Amniotic epithelial cell (primary cell): ENCODE data around the gene BCDIN3D.
A peak's percentile ranks its signal among the peaks of the same experiment; 100 is the strongest.
"Not testable (repeated sequence)": the region's sequence is repeated elsewhere in the genome, so short reads cannot be mapped to it uniquely, and the experiment has no call there.

Source experiments
- DNase-seq: peaks from one replicate; pipeline ENCODE4 v3.0.0-alpha.2; 2010; ENCODE audit warnings: low read depth

Gene BCDIN3D

DNA sequence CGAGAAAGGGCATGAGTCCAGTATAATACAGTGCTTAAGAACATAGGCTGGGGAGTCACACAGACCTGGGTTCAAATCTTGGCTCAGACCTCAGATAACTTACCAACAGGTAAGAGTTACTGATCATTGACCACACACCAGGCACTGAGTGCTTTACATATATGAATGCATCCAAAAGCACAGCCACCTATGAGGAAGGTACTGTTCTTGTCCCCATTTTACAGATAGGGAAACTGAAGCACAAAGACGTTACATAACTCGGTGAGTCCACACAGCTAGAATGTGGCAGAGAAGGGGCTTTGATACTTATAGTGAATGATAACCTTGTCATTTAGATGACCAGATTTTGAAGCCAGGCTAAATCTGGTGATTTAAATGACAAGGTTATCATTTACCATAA lies 33.2 kb upstream of the BCDIN3D start:
- no peak for DNase-seq

DNA sequence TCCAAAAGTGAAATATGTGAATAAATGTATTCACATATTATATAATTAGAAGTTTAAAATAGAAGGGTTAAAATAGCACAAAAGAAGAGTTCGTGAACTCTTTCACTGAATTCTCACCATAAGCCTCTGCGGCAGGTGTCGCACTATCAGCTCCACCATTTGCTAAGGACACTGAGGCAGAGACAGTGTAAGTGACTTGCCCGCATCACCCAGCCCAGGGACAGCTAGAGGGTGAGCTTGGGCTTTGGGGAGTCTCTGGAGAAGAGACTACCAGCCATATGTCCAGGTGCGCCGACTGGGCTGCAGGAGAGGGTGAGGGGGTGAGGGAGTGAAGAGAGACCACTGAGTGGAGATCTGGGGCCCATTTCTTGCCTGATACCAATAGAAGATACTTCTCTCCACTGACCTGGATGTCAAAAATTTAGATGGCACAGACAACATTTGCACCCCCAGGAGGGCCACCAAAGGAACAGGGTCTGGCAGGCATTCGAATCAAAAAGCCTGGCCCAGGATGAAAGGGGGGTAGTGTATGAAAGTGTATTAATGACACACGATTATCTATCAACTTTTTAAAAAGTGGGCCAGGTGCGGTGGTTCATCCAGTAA lies 32.3 kb upstream of the BCDIN3D start:
- DNase-seq = no peak

DNA sequence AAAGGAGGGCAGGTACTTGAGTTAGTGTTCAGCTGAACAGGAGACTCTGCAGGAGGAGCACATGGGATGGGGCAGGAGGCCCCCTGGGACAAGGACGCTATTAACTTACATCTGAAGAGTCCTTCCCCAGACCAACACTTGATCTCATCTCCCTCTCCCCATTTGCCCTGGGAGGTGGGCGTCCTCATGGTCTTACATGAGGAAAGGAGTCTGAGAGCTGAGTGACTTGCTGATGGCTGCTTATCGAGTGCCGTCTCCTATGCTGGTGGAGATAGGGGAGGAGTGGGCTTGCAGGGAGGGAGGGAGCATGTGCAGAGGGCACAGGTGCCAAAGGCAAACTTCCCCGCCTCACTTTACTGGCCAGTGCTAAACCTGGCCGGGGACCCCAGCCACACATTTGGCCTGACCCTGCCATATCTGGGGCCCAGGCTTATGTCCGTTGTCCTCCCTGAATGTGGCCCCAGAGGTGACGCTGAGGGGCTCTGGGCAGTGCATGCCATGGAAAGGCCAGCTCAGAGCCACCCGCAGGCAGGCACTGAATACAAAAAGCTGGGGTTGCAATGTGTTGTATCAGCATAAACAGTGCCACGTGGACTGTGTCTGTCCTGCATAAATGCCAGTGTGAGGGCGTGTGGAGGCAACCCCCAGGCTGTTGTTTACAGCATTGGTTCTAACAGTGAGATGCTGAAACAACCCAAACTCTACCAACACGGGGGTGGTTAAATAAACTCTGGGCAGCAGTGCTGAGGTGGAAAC lies 31.4 kb upstream of the BCDIN3D start:
- DNase-seq = peak; percentile 35

DNA sequence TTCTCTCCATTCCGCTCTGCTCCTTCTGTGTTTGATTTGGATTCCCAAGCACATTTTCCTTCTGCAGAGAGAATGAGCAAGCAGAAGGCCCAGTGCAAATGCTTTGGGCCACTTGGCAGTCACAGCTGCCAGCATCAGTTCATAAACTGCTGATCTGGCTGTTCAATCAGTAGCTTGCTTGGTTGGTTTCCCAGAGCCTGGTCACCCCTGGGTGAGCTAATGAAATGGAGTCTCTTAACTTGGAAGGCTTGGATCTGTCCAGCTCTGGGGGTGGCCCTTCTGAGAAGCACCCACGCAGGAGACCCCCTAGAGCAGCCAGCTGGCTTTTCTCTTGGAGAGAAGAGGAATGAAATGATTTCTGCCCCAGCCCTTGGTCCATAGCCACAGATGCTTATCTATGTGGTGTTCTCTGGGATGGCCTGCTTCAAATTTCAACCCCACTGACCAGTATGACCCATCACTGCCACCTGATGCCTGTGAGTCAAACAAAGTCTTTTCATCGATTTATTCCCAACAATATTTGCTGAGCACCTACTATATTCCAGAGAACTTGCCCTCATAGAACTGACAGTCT lies 30.5 kb upstream of the BCDIN3D start:
- peak; percentile 48 for DNase-seq

DNA sequence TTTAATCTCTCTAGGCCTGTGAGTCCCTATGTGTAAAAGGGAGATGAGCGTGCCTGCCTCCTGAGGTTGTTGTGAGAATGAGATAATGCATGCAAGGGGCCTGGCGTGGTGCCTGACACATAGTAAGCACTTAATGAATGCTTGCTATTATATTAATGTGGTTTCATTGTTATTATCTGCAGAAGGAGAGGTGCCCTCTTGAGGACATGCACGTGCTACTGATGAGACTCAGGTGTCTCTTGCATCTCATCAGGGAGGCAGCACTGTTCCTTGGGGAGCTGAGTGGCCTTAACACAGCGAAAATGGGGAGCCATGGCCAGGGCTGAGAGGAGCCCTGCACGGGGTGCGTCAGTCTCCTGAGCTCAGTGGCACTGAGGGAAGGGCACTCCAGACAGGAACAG lies 29.9 kb upstream of the BCDIN3D start:
- DNase-seq = peak; percentile 94

DNA sequence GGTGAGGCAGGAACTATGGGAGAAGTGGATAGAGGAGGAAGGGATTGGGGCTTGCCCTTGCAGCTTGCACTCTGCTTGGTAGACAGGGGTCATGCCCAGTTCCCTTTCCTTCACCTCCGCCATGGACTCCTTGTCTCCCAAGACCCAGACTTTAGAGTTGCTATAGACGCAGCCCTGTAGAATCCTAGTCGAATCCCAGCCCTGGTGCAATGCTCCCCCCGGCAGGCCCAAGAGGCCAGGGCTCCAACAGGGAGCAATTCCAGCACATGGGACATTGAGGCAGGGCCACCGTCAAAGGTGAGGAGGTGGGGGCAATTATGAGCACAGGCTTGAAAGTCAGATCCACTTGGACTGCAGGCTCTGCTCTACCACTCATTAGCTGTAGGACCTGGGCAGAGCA lies 29.5 kb upstream of the BCDIN3D start:
- no peak for DNase-seq

DNA sequence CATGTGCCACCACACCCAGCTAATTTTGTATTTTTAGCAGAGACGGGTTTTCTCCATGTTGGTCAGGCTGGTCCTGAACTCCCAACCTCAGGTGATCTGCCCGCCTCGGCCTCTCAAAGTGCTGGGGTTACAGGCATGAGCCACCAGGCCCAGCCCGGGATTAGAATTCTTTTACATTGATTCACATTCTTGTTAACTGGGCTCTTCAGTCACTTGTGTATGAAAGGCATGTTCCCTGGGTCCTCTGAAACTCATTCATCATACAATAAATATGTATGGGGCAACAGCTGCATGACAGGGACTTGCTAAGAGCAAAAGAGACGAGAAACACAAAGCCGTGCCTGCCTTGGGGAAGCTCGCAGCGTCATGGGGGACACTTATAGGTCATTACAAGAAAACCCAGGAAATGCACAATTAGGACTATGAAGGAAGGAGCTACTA lies 28.9 kb upstream of the BCDIN3D start:
- peak; percentile 86 for DNase-seq

DNA sequence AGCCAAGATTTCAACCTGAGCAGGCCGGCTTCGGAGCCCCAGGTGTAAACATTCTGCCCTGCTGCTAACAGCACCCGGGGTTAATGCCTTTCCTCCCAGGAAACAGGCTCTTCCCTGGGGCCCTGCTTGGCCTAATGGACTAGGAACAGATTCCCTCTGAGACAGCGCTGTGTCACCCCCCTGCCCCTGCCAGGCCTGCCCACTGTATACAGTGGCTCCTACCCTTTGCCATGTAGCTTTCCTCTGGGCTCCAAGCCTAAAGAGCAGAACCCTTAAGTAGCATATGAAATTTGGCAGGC lies 28.3 kb upstream of the BCDIN3D start:
- no peak for DNase-seq

DNA sequence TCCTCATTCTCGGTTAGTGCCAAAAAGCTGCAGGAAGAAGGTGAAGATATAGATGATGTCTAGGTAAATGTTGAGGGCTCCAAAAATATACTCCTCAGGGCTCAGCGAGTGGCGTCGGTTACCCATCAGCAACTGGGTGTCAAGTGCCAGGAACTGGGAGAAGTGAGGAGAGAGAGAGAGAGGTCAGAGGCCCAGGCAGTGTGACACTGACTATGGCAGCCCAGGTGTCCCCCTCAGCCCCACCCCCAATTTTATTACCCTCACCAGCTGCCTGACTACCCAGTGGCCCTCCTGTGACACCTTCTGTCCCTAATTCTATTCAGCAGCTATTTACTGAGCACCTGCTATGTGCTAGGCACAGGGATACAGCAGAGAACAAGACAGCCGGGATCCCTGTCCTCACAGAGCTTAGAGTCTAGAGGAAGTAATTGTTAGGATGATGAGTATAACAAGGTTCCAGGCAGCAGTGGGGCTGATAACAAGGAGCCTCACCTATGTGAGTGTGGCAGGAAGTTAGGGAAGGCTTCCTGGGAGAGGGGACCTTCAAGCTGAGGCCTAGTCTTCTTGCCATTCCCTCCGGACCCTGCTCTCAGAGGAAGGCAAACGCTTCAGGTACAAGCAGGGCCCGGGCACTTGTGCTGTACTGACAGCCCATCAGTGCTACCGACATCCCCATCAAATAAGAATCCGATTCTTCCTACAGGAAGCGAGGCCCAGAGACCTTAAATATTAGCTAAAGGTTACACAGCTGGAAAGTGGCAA lies 27.8 kb upstream of the BCDIN3D start:
- DNase-seq = no peak

DNA sequence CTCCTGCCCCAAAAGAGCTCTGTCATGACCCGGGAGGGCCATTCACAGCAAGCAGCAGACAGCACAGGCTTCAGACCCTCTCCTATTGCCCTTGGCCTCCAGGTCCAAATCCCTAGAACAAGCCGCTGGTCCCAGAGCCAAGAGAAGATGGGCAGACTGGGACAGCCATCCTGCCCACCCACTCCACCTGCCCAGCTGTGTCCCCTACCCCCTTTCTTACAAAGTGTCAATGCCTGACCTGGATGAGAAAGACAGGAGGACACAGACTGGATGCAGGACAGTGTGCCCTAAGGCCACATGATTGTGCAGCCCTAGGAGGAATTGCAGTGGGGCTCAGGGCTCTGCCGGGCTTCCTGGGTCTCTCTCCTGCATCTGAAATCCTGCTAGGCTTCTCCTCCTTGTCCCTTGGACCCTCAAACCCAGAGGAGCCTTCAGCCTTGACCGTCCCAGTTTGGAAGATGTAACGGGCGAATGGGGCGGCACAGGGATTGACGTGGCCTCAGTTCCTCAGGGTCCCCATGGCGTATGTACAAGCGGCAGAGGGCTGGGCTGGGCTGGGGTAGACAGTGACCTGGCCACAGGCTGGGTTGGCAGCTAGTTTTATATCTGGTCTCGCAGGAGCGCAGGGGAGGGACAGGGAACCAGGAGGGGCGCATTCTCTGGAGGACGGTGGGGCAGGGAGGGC lies 27.1 kb upstream of the BCDIN3D start:
- DNase-seq = no peak

DNA sequence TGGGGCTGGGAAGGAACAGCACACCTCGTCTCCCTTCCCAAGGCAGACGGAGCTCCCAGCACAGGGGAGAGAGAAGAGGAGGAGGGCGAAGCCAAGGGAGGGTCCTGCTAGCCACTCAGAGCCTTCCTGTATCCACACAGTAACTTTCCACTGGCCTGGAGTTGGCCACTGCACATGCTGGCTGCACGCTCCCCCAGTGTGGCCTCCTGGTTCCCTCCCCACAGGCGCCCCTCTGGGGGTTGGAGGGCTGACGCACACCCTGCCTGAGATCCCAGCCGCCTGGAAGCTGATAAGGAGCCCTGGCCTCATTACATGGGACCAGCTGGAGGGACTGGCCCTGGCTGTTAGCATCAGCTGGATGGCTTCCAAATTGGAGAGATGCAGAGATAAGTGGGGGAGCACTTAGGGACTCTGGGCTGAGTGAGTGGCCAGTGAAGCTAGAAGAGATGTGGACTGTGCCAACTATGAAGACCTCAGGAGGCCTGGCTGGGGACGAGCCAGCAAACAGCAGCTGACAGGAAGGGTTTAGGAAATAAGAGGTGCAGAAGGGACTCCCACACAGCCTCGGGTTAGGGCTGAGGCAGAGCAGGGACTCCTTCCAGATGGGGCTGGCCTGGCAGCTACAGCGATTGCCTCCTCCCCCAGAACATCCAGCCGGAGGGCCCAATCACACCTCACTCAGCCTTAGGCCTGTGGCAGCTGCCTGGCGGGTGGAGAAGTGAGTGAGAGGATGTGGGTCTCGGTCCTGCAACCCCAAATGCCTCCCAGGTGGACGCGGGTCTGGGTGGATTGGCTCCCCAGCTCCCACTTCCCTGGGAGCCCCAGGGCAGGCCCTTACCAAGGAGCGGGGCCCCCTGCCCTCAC lies 26.3 kb upstream of the BCDIN3D start:
- peak; percentile 100 for DNase-seq

DNA sequence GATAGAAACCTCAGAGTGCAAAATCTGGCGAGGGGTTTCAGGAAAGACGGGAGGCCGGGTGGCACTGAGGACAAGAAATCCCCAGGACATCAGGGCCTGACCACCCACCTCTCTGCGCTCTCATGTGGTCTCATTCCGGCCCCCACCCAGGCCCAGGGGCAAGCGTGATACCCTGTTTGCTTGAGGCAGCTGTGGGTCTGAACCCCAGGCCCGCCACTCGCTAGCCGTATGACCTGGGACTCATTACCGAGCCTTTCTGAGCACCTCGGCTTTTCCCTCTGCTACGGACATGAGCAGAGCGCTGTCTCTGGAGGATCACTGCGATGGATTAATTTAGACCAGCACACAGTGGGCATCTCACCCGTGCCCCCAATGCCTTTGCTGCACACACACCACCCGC lies 25.5 kb upstream of the BCDIN3D start:
- DNase-seq = no peak

DNA sequence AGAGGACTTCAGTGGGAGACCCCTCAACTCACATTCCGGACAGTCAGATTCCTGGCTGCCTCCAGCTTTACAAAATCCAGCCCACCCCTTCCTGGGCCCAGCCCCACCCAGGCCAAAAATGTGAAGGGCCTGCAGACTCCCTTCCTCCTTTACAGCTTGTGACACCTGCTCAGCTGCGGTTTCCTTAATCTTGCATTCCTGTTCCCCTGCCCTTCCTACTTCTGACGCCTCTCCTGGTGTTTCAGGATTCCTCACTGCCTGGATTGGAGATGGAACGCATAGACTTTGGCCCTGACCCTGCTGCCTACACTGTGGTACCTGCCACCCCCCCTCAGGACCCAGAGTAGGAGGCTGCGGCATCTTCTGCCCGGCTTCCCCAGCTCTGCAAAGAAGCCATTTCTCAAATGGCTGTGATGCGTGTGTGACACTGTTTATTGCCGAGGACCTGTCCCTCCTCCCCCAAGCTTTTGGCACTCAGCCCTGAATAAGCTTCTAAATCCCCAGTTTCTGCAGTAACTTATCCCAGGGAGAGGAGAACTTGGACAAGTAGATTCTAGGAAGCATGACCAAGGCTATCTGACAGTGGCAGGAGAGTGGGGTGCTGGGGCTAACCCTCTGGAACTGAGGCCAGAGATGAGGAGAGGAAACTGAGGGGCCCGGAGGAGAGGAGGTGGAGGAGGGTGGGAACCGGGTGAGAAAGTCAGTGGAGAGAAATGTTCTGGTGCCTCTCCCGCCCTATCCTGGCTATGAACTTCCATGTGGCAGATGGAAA lies 24.9 kb upstream of the BCDIN3D start:
- DNase-seq = peak; percentile 48

DNA sequence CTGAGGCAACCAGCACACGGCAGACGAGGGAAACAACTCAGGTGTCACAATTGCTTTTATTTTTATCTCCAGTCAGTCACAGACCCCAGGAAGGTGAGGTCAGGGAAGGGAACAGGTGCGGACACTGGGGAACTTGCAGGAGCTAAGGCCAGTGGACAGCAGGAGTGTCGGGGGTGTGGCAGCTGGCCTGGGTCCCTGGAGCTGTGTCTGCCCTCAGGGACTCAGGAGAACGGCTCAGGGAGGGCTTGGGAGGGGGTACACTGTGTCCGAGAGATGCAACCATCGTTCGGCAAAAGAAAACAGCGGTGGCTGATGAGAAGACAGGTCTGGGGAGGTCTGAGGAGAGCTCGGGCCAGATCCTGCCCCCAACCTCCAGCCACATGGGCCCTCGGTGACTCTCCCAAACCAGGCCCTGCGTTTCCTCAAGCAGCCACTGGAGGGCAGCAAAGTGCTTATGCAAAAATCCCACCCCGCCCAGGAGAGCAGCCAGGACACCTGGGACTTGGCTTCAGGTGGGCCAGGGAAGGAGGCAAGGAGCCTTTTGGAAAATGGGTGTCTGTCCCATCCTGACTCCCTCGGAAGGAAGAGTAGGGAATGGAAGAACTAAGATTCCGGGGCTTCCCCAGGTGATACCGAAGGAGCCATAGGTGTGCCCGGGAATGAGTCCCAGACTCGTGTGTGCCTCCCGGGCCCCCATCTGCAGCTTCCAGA lies 24.1 kb upstream of the BCDIN3D start:
- DNase-seq = peak; percentile 37

DNA sequence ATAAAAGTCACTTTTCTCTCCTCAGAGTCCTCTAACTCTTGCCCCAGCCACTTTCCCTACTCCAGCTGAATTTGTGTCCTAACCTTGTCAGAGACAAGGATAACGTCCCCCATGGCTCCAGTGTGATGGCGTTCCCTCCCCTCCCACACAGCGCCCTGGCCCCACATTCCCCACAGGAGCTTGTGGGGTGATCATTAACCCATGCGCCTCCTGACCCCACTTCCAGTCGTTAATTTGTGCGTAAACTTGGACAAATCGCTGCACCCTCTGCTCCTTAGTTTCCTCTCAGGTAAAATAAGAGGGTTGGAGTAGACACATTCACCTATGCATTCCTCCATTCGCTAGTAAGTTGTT lies 22.9 kb upstream of the BCDIN3D start:
- DNase-seq = no peak

DNA sequence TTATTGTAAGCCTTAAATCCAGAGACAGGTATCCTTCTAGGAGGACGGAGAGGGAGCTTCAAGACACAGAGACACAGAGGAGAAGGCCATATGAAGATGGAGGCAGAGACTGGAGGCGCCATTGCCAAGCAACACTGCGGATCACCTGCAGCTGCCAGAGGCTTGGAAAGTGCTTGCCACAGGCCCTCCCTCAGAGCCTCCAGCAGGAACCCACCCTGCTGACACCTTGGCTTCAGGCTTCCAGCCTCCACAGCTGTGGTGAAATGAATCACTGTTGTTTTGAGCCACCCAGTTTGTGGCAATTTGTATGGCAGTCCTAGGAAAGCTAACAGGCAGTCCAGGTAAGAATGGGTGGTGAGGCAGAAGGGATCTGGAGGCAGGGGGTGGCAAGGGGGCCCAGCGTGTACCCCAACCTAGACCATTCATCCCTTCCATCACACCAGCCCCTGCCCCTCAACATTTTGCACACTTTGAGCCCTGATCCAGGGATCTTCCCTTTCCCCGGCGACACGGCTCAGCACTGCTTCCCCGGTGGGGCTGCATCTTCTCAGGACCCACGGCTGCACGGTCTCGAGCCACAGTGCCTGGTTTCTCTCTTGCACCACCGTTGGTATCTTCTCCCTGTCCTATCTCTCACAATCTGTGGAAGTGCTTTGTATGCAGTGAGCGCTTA lies 22.3 kb upstream of the BCDIN3D start:
- no peak for DNase-seq

DNA sequence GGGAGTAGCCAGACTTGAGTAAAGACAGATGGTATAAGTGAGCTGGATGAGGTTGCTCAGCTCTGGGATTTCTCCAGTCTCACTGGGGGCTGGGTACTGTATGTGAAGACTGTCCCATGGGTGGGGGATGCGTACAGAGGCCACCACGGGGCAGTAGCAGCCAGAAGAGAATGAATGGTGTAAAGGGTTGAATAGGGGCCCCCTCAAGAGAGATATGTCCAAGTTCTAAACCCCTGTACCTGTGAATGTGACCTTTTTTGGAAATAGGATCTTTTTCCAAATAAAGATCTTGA lies 21.8 kb upstream of the BCDIN3D start:
- no peak for DNase-seq

DNA sequence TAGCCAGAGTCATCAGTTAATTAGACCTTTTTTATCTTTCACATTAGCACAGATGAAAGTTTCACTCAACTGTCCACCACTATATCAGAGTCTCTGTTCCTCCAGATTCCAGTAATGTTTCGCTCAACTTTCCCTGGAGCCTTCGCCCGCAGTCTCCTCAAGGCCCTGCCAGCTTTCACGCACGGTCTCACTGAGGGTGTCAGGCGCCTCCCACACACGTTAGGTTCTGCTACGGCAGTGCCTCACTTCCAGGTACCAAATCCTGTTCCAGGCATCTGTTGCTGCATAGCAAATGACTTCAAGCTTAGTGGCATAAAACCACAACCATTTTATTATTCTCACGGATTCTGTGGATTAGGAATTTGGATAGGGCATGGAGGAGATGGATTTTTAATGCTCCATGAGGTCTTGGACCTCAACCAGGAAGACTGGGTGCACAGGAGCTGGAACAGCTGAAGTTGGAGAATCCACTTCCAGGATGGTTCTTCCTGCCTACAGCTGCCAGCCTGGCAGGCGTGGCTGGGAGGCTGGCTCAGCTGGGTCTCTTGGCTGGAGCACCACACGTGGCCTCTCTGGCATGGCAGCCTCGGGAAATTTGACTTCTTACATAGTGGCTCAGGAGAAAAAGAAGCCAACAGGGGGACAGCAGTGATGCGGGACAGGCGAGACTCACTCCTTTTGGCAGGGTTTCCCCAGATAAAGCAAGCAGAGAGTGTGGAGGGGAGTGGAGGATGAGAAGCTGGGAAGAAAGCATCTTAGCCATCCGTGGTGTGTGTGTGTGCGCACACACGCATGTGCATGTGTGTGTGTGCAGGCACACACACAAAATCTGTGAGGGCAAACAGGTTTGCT lies 21.3 kb upstream of the BCDIN3D start:
- no peak for DNase-seq

DNA sequence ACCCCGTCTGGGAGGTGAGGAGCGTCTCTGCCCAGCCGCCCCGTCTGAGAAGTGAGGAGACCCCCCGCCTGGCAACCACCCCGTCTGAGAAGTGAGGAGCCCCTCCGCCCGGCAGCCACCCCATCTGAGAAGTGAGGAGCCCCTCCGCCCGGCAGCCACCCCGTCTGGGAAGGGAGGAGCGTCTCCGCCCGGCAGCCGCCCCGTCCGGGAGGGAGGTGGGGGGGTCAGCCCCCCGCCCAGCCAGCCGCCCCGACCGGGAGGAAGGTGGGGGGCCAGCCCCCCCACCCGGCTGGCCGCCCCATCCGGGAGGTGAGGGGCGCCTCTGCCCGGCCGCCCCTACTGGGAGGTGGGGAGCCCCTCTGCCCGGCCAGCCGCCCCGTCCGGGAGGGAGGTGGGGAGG lies 18.0 kb upstream of the BCDIN3D start:
- DNase-seq = not testable (repeated sequence)
